DND-41 (cell line): ENCODE measurements around the gene RNF175.

Experiments
- EZH2 ChIP-seq: IDR thresholded peaks from 3 replicates; pipeline ENCODE4 v1.6.1; 2012; ENCODE audit warnings: borderline replicate concordance, low read depth, mild to moderate bottlenecking, moderate library complexity, low read length, inconsistent platforms; ENCODE audit not compliant: severe bottlenecking
- TF ChIP-seq, protein P1 (sequence below): IDR thresholded peaks from 2 replicates; pipeline ENCODE4 v1.5.1; 2012; ENCODE audit warnings: borderline replicate concordance, low read length, moderate library complexity, mild to moderate bottlenecking; ENCODE audit not compliant: poor library complexity, severe bottlenecking; ENCODE audit errors: extremely low read depth

DNA sequence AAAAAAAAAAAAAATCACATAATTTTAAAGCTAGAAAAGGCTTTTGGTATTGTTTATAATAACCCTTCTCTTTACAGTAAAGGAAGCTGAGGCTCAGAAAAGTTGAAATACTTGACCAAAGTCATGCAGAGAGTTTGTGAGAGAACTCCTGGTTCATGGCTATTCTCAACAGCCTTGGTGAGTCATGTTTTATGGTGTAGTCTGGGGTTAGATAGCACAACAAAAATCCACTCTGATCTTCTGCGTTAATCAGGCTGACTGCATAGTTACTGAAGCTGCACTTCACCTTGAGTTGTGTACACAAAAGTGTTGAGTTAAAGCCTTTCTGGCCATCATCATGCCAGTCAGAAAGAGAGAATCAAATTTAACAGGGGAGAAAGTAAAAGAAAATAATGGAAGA, 48.4 kb upstream of the RNF175 start:
- TF ChIP-seq, protein P1, sequence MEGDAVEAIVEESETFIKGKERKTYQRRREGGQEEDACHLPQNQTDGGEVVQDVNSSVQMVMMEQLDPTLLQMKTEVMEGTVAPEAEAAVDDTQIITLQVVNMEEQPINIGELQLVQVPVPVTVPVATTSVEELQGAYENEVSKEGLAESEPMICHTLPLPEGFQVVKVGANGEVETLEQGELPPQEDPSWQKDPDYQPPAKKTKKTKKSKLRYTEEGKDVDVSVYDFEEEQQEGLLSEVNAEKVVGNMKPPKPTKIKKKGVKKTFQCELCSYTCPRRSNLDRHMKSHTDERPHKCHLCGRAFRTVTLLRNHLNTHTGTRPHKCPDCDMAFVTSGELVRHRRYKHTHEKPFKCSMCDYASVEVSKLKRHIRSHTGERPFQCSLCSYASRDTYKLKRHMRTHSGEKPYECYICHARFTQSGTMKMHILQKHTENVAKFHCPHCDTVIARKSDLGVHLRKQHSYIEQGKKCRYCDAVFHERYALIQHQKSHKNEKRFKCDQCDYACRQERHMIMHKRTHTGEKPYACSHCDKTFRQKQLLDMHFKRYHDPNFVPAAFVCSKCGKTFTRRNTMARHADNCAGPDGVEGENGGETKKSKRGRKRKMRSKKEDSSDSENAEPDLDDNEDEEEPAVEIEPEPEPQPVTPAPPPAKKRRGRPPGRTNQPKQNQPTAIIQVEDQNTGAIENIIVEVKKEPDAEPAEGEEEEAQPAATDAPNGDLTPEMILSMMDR, result no peak
- TF ChIP-seq EZH2, result no peak
